Neuronal stem cell (in vitro differentiated cells): ENCODE data around the gene COX10.

ENCODE experiments used
- DNase-seq: peaks from one replicate; pipeline ENCODE4 v3.0.0-alpha.2; 2013; ENCODE audit warnings: low spot score
- H2AFZ ChIP-seq: one replicate; pipeline ENCODE4 v1.6.1; 2013; ENCODE audit warnings: mild to moderate bottlenecking, low read length, inconsistent platforms
- H2AK5ac ChIP-seq: 2 replicates; pipeline ENCODE4 v1.6.1; 2013; ENCODE audit warnings: low read depth, mild to moderate bottlenecking, inconsistent platforms, low read length, moderate library complexity, mixed read lengths
- H2BK120ac ChIP-seq: 2 replicates; pipeline ENCODE4 v1.6.1; 2013; ENCODE audit warnings: low read depth, mild to moderate bottlenecking, inconsistent platforms, low read length, moderate library complexity, mixed read lengths
- H2BK12ac ChIP-seq: one replicate; pipeline ENCODE4 v1.6.1; 2013; ENCODE audit warnings: low read length, inconsistent platforms
- H2BK15ac ChIP-seq: 2 replicates; pipeline ENCODE4 v1.6.1; 2013; ENCODE audit warnings: mild to moderate bottlenecking, low read length, inconsistent platforms, mixed read lengths
- H2BK5ac ChIP-seq: one replicate; pipeline ENCODE4 v1.6.1; 2013; ENCODE audit warnings: inconsistent platforms, mild to moderate bottlenecking, low read length, moderate library complexity
- H3K14ac ChIP-seq: one replicate; pipeline ENCODE4 v1.6.1; 2013; ENCODE audit warnings: low read length, inconsistent platforms
- H3K18ac ChIP-seq: 2 replicates; pipeline ENCODE4 v1.6.1; 2013; ENCODE audit warnings: low read length, inconsistent platforms
- H3K23ac ChIP-seq: 2 replicates; pipeline ENCODE4 v1.6.1; 2013; ENCODE audit warnings: low read depth, mild to moderate bottlenecking, mixed read lengths, low read length, inconsistent platforms; ENCODE audit not compliant: poor library complexity
- H3K27ac ChIP-seq: replicated peaks from 3 replicates; pipeline ENCODE4 v1.5.1; 2013; ENCODE audit warnings: low read length, inconsistent platforms
- H3K27me3 ChIP-seq, 3 experiments: 2 replicates each; pipeline ENCODE4 v1.6.1; 2013; ENCODE audit warnings: low read length in 3 of 3, mild to moderate bottlenecking in 2 of 3, inconsistent platforms in 1 of 3, low read depth in 1 of 3, mixed read lengths in 1 of 3, moderate library complexity in 1 of 3; ENCODE audit not compliant: control insufficient read depth in 3 of 3, insufficient read depth in 3 of 3
- H3K36me3 ChIP-seq, 2 donors: replicated peaks in 1 of 2; 2 replicates each; pipeline ENCODE4 v1.6.1; 2013; ENCODE audit warnings: low read length in 2 of 2; ENCODE audit not compliant: control insufficient read depth in 2 of 2, insufficient read depth in 2 of 2
- H3K4ac ChIP-seq: 2 replicates; pipeline ENCODE4 v1.6.1; 2013; ENCODE audit warnings: inconsistent platforms, mild to moderate bottlenecking, low read length, moderate library complexity
- H3K4me1 ChIP-seq, 2 donors: 1 replicate in 1 of 2; 2 replicates in 1 of 2; pipeline ENCODE4 v1.6.1; 2013; ENCODE audit warnings: low read length in 2 of 2, low read depth in 1 of 2; ENCODE audit not compliant: control insufficient read depth in 2 of 2, insufficient read depth in 1 of 2
- H3K4me2 ChIP-seq: one replicate; pipeline ENCODE4 v1.6.1; 2013; ENCODE audit warnings: mild to moderate bottlenecking, low read length, inconsistent platforms; ENCODE audit not compliant: insufficient read depth, poor library complexity, severe bottlenecking
- H3K4me3 ChIP-seq, 2 donors: 2 replicates each; pipeline ENCODE4 v1.5.1; 2013; ENCODE audit warnings: low read length in 2 of 2, mild to moderate bottlenecking in 2 of 2, inconsistent platforms in 1 of 2, moderate library complexity in 1 of 2
- H3K79me1 ChIP-seq: one replicate; pipeline ENCODE4 v1.6.1; 2013; ENCODE audit warnings: low read depth, mild to moderate bottlenecking, inconsistent platforms, low read length, moderate library complexity
- H3K9ac ChIP-seq: one replicate; pipeline ENCODE4 v1.6.1; 2013; ENCODE audit warnings: mild to moderate bottlenecking, low read depth, low read length, inconsistent platforms; ENCODE audit not compliant: poor library complexity
- H3K9me3 ChIP-seq, 2 donors: replicated peaks in 1 of 2; 2 replicates each; pipeline versions ENCODE3 to v1.6.1; 2013; ENCODE audit warnings: low read length in 2 of 2, mild to moderate bottlenecking in 2 of 2, inconsistent platforms in 1 of 2, low read depth in 1 of 2, mixed read lengths in 1 of 2, moderate library complexity in 1 of 2; ENCODE audit not compliant: control insufficient read depth in 2 of 2, insufficient read depth in 1 of 2
- H4K8ac ChIP-seq: one replicate; pipeline ENCODE4 v1.6.1; 2013; ENCODE audit warnings: low read depth, mild to moderate bottlenecking, inconsistent platforms, low read length, moderate library complexity
- H4K91ac ChIP-seq: one replicate; pipeline ENCODE4 v1.6.1; 2013; ENCODE audit warnings: low read length, low read depth, mild to moderate bottlenecking, inconsistent platforms; ENCODE audit not compliant: poor library complexity
- WGBS, 2 donors: extraction: QIAGEN DNeasy Blood & Tissue Kit; methylation state at CpG; one replicate each; pipeline ENCODE4 v1.1.7; 2013; ENCODE audit warnings: missing lambda C conversion rate in 2 of 2, mixed read lengths in 1 of 2; ENCODE audit not compliant: insufficient read length in 2 of 2, insufficient replicate concordance in 1 of 2; ENCODE audit errors: extremely low coverage in 2 of 2; 5-methylcytosine and 5-hydroxymethylcytosine counted together

Gene COX10

GRCh38 chr17:14089179-14089578 is 19.9 kb downstream of the COX10 start:
- Histone ChIP-seq H3K9me3 (no peaks in the 10 kb centered on the region), H3K18ac (no peak overlapping the region), H3K9ac (no peak overlapping the region), H2BK15ac (no peak overlapping the region), H2BK120ac (no peak overlapping the region), H3K27ac (no peak overlapping the region), H4K8ac (no peak overlapping the region), H3K4me3 (no peak overlapping the region), H3K23ac (no peak overlapping the region), H3K36me3 (no peaks in the 10 kb centered on the region), H2AFZ (no peak overlapping the region), H2BK5ac (no peak overlapping the region), H2BK12ac (no peak overlapping the region), H3K79me1 (no peaks in the 10 kb centered on the region), H2AK5ac (no peak overlapping the region), H3K4me1 (no peaks in the 10 kb centered on the region), H4K91ac (no peak overlapping the region), H3K4me2 (no peak overlapping the region), H3K27me3 (no peaks in the 10 kb centered on the region), H3K14ac (no peak overlapping the region), H3K4ac (no peak overlapping the region)
- no peak for DNase-seq
- no CpG with 5 or more reads among the region's 1 CpG for WGBS, 2 donors

- H2BK120ac ChIP-seq, result no peak overlapping the region
- H3K23ac ChIP-seq, result no peak overlapping the region
- no peak overlapping the region for H3K27ac ChIP-seq
- H4K91ac ChIP-seq, result no peak overlapping the region
- H2BK15ac ChIP-seq, result no peak overlapping the region
- no peaks in the 10 kb centered on the region for H3K36me3 ChIP-seq
- H2AFZ ChIP-seq, result no peak overlapping the region
- no peaks in the 10 kb centered on the region for H3K79me1 ChIP-seq
- no peak overlapping the region for H3K4me2 ChIP-seq
- H2BK12ac ChIP-seq, result no peak overlapping the region
- H3K4me1 ChIP-seq, result no peaks in the 10 kb centered on the region
- no peak overlapping the region for H2BK5ac ChIP-seq
- H3K4me3 ChIP-seq, result no peak overlapping the region
- DNase-seq, result no peak
- H3K18ac ChIP-seq, result no peak overlapping the region
- no peak overlapping the region for H3K14ac ChIP-seq
- no peak overlapping the region for H4K8ac ChIP-seq
- no CpG with 5 or more reads among the region's 4 CpGs for WGBS, 2 donors
- no peak overlapping the region for H2AK5ac ChIP-seq
- H3K9ac ChIP-seq, result no peak overlapping the region
- H3K4ac ChIP-seq, result no peak overlapping the region
- H3K9me3 ChIP-seq, result no peaks in the 10 kb centered on the region
- H3K27me3 ChIP-seq, result no peaks in the 10 kb centered on the region
Observed at GRCh38 chr17:14091367-14091766, 22.1 kb downstream of the COX10 start.

GRCh38 chr17:14092808-14093207 is 23.5 kb downstream of the COX10 start:
- no peak overlapping the region for H4K91ac ChIP-seq
- H3K4me2 ChIP-seq, result no peak overlapping the region
- no CpG with 5 or more reads among the region's 1 CpG for WGBS, 2 donors
- no peaks in the 10 kb centered on the region for H3K79me1 ChIP-seq
- H3K4me1 ChIP-seq, result no peaks in the 10 kb centered on the region
- H3K9ac ChIP-seq, result no peak overlapping the region
- H3K27ac ChIP-seq, result no peak overlapping the region
- no peak overlapping the region for H3K14ac ChIP-seq
- no peak overlapping the region for H2AFZ ChIP-seq
- H2BK12ac ChIP-seq, result no peak overlapping the region
- H2BK15ac ChIP-seq, result no peak overlapping the region
- no peak overlapping the region for H2BK5ac ChIP-seq
- no peak overlapping the region for H3K23ac ChIP-seq
- no peak overlapping the region for H3K4me3 ChIP-seq
- DNase-seq, result no peak
- H3K36me3 ChIP-seq, result no peaks in the 10 kb centered on the region
- no peak overlapping the region for H3K4ac ChIP-seq
- H3K27me3 ChIP-seq, result no peaks in the 10 kb centered on the region
- no peak overlapping the region for H3K18ac ChIP-seq
- H4K8ac ChIP-seq, result no peak overlapping the region
- H3K9me3 ChIP-seq, result no peaks in the 10 kb centered on the region
- H2BK120ac ChIP-seq, result no peak overlapping the region
- H2AK5ac ChIP-seq, result no peak overlapping the region

- H3K18ac ChIP-seq, result no peak overlapping the region
- H3K36me3 ChIP-seq, result no peaks in the 10 kb centered on the region
- no peaks in the 10 kb centered on the region for H3K79me1 ChIP-seq
- no peak overlapping the region for H3K27ac ChIP-seq
- no peak overlapping the region for H4K8ac ChIP-seq
- WGBS, 2 donors, result no CpG with 5 or more reads among the region's 7 CpGs
- H4K91ac ChIP-seq, result no peak overlapping the region
- DNase-seq, result no peak
- no peak overlapping the region for H3K4ac ChIP-seq
- H3K9me3 ChIP-seq, result no peaks in the 10 kb centered on the region
- H2BK12ac ChIP-seq, result no peak overlapping the region
- H2BK120ac ChIP-seq, result no peak overlapping the region
- H3K4me1 ChIP-seq, result no peaks in the 10 kb centered on the region
- no peak overlapping the region for H2AFZ ChIP-seq
- no peak overlapping the region for H2AK5ac ChIP-seq
- H3K9ac ChIP-seq, result no peak overlapping the region
- no peak overlapping the region for H2BK5ac ChIP-seq
- H3K4me3 ChIP-seq, result no peak overlapping the region
- H2BK15ac ChIP-seq, result no peak overlapping the region
- no peak overlapping the region for H3K14ac ChIP-seq
- no peaks in the 10 kb centered on the region for H3K27me3 ChIP-seq
- H3K4me2 ChIP-seq, result no peak overlapping the region
- H3K23ac ChIP-seq, result no peak overlapping the region
Observed at GRCh38 chr17:14094676-14095601, 25.6 kb downstream of the COX10 start.
